Femur (tissue), 1 donor: ENCODE data around the gene MCFD2.
A peak's percentile ranks its signal among the peaks of the same experiment; 100 is the strongest.
"Not testable (repeated sequence)": the region's sequence is repeated elsewhere in the genome, so short reads cannot be mapped to it uniquely, and the experiment has no call there.

Experiments
- DNase-seq: peaks from one replicate; pipeline ENCODE4 v3.0.0-alpha.2; 2017

Gene MCFD2

GRCh38 chr2:46937471-46937901 lies 21.9 kb upstream of the MCFD2 start:
- DNase-seq: no peak

- no peak for DNase-seq
These were observed 21.0 kb upstream of the MCFD2 start for GRCh38 chr2:46936566-46936965.

- DNase-seq: no peak
These were observed 19.5 kb upstream of the MCFD2 start for GRCh38 chr2:46935071-46935470.

- DNase-seq: no peak
These were observed 14.0 kb upstream of the MCFD2 start for GRCh38 chr2:46929612-46930011.

- no peak for DNase-seq
These were observed 11.3 kb upstream of the MCFD2 start for GRCh38 chr2:46926863-46927262.

GRCh38 chr2:46925474-46926351 lies 10.1 kb upstream of the MCFD2 start:
- DNase-seq: no peak

- DNase-seq: no peak
These were observed 9.0 kb upstream of the MCFD2 start for GRCh38 chr2:46924608-46925007.

- DNase-seq: no peak
These were observed 8.4 kb upstream of the MCFD2 start for GRCh38 chr2:46924038-46924437.

- no peak for DNase-seq
These were observed 7.5 kb upstream of the MCFD2 start for GRCh38 chr2:46923041-46923528.

- no peak for DNase-seq
These were observed 7.0 kb upstream of the MCFD2 start for GRCh38 chr2:46922606-46923005.

GRCh38 chr2:46921676-46922448 lies 6.3 kb upstream of the MCFD2 start:
- no peak for DNase-seq

GRCh38 chr2:46917628-46918027 lies 2.0 kb upstream of the MCFD2 start:
- no peak for DNase-seq

GRCh38 chr2:46915811-46916630 lies 415 bp upstream of the MCFD2 start:
- peak; percentile 93 for DNase-seq

- DNase-seq: no peak
These were observed 902 bp downstream of the MCFD2 start for GRCh38 chr2:46914578-46915230.

GRCh38 chr2:46913471-46914381 lies 1.9 kb downstream of the MCFD2 start:
- DNase-seq: no peak

GRCh38 chr2:46909771-46910419 lies 5.7 kb downstream of the MCFD2 start:
- DNase-seq: no peak

GRCh38 chr2:46909150-46909549 lies 6.5 kb downstream of the MCFD2 start:
- DNase-seq: no peak

GRCh38 chr2:46904908-46905678 lies 10.5 kb downstream of the MCFD2 start:
- DNase-seq: not testable (repeated sequence)

- not testable (repeated sequence) for DNase-seq
These were observed 12.6 kb downstream of the MCFD2 start for GRCh38 chr2:46902980-46903379.

GRCh38 chr2:46902465-46902864 lies 13.1 kb downstream of the MCFD2 start:
- DNase-seq: no peak
